ENCODE results near the gene ELF1. TPM values are rescaled to one million over a fixed set of nuclear protein-coding genes. Genes with fewer than 3 reads are reported as not detected.

Gene ELF1
- total and polyA plus RNA-seq, 2 of the 4 experiments (the other 2 are of a cell fraction): 25.4 to 27.6 TPM

- in situ Hi-C loops (cut with MboI; ENCODE audit: low sequenced_read_pairs) (no loop called here), dilution Hi-C loops (cut with HindIII; ENCODE audit: low sequenced_read_pairs, unreplicated experiment) (no loop called here), intact Hi-C loops (cut with micrococcal nuclease) (no loop called here)
- no peak overlapping the region for H2AK5ac ChIP-seq (ENCODE audit: low read depth, low read length)
- peaks cover 0 to 16% of the 10 kb centered on the region in 2 experiments; a peak in 3 of 4 replicates for H3K79me1 ChIP-seq (ENCODE audit: low read depth in 1 of 2, low read length in 2 of 2)
- H3K4me1 ChIP-seq (ENCODE audit: control insufficient read depth, insufficient read depth, low read length): peaks cover 2% of the 10 kb centered on the region
- no peaks in the 10 kb centered on the region for H3K36me3 ChIP-seq (ENCODE audit: control insufficient read depth, insufficient read depth, low read length)
- H2AFZ ChIP-seq (replicated peaks; ENCODE audit: low read length, poor library complexity): no peak overlapping the region
- no peak overlapping the region for H3K4me3 ChIP-seq (ENCODE audit: insufficient read depth, low read depth, low read length)
- WGBS, 2 experiments (ENCODE audit: extremely low coverage in 2 of 2, insufficient read length in 1 of 2): 74% methylated on average over 6 of the region's 28 CpGs; no CpG with 5 or more reads in 1 of the 2 experiments
- H4K20me1 ChIP-seq (ENCODE audit: insufficient read depth, low read length): no peaks in the 10 kb centered on the region
- no peak overlapping the region for H4K91ac ChIP-seq (ENCODE audit: insufficient read depth, low read depth, low read length)
- ATAC-seq (ENCODE audit: low read depth) (no peak), DNase-seq (no peak)
- no peak overlapping the region for H2BK5ac ChIP-seq (ENCODE audit: low read depth, low read length, poor library complexity, severe bottlenecking)
- H3K4me2 ChIP-seq (ENCODE audit: low read depth, low read length): no peak overlapping the region
- no peak overlapping the region for H3K23ac ChIP-seq (ENCODE audit: low read depth, low read length)
- H3K9ac ChIP-seq (ENCODE audit: low read depth, low read length): no peak overlapping the region
- ChIA-PET POLR2A (ENCODE audit: unreplicated experiment) (interaction anchor here (0.5 kb wide), 1 partner anchor 147 kb away, joined by 8 read pairs; no protein-coding TSS in a partner anchor), CTCF (no interaction called here)
- no peak overlapping the region for H2BK15ac ChIP-seq (ENCODE audit: low read depth, low read length)
- no peak overlapping the region for H2BK120ac ChIP-seq (ENCODE audit: low read depth, low read length)
- no peak overlapping the region for H3K18ac ChIP-seq (ENCODE audit: low read depth, low read length)
- H4K8ac ChIP-seq (ENCODE audit: low read depth in 2 of 2, low read length in 2 of 2): no peak overlapping the region; a peak in 1 of 4 replicates
- TF ChIP-seq POLR2A (IDR thresholded peaks at IDR 0.05; ENCODE audit: low read depth, low read length) (no peak), BHLHE40 (IDR thresholded peaks at IDR 0.05; ENCODE audit: low read depth, low read length) (no peak), FOS (IDR thresholded peaks at IDR 0.05; ENCODE audit: low read depth, low read length) (no peak), RAD21 (IDR thresholded peaks at IDR 0.05; ENCODE audit: low read length) (no peak), RFX5 (IDR thresholded peaks at IDR 0.05; ENCODE audit: low read depth, low read length) (no peak), CTCF (conservative IDR thresholded peaks at IDR 0.05; ENCODE audit: low read depth, low read length) (no peak), ELK1 (IDR thresholded peaks at IDR 0.05; ENCODE audit: borderline replicate concordance, low read depth, low read length) (no peak), SMC3 (IDR thresholded peaks at IDR 0.05; ENCODE audit: low read depth, low read length) (no peak), CEBPB (IDR thresholded peaks at IDR 0.05; ENCODE audit: low read depth, low read length) (no peak), MAZ (IDR thresholded peaks at IDR 0.05; ENCODE audit: borderline replicate concordance, low read depth, low read length) (no peak), CHD1 (IDR thresholded peaks at IDR 0.05; ENCODE audit: low read depth, low read length) (no peak), MAFK (IDR thresholded peaks at IDR 0.05; ENCODE audit: low read depth, low read length) (no peak), NFE2L2 (IDR thresholded peaks at IDR 0.05; ENCODE audit: low read depth, low read length) (no peak), USF2 (IDR thresholded peaks at IDR 0.05; ENCODE audit: low read depth, low read length) (no peak)
- H4K5ac ChIP-seq (ENCODE audit: low read depth, low read length): no peak overlapping the region
- no peak overlapping the region for H2BK20ac ChIP-seq (ENCODE audit: low read depth, low read length)
- H3K56ac ChIP-seq (ENCODE audit: extremely low read depth, insufficient read depth, low read length): no peak overlapping the region
- no peak overlapping the region for H3K27ac ChIP-seq (ENCODE audit: insufficient read depth, low read length)
- H3K9me1 ChIP-seq (ENCODE audit: insufficient read depth, low read length): no peaks in the 10 kb centered on the region
- H3K4ac ChIP-seq (ENCODE audit: low read depth, low read length): no peak overlapping the region
- no peak overlapping the region for H3K14ac ChIP-seq (replicated peaks; ENCODE audit: low read depth, low read length)
- no peak overlapping the region for H2AK9ac ChIP-seq (replicated peaks; ENCODE audit: low read depth, low read length, poor library complexity)
- no peaks in the 10 kb centered on the region; the same call in 1 of the 2 replicates for H3K9me3 ChIP-seq (ENCODE audit: control insufficient read depth, insufficient read depth, low read length)
- no peaks in the 10 kb centered on the region for H3K27me3 ChIP-seq (ENCODE audit: control insufficient read depth, insufficient read depth, low read length)
- BruUV-seq (replicated peaks): no TSS peak
Measured at GRCh38 chr13:40922437-40923040, 96.6 kb downstream of the ELF1 start.
